GM04503 (cell line): Measurements from ENCODE around the gene ZIC2.

Source experiments
- DNase-seq: peaks from one replicate; pipeline ENCODE4 v3.0.0-alpha.2; 2012; ENCODE audit warnings: low read depth

ZIC2 gene

GRCh38 chr13:99974296-99974938 is 7.2 kb upstream of the ZIC2 start:
- DNase-seq: no peak

- no peak for DNase-seq
These were observed 6.5 kb upstream of the ZIC2 start for GRCh38 chr13:99974939-99975561.

GRCh38 chr13:99975626-99976025 is 6.0 kb upstream of the ZIC2 start:
- DNase-seq: no peak

GRCh38 chr13:99976575-99976974 is 5.0 kb upstream of the ZIC2 start:
- DNase-seq: no peak

DNA sequence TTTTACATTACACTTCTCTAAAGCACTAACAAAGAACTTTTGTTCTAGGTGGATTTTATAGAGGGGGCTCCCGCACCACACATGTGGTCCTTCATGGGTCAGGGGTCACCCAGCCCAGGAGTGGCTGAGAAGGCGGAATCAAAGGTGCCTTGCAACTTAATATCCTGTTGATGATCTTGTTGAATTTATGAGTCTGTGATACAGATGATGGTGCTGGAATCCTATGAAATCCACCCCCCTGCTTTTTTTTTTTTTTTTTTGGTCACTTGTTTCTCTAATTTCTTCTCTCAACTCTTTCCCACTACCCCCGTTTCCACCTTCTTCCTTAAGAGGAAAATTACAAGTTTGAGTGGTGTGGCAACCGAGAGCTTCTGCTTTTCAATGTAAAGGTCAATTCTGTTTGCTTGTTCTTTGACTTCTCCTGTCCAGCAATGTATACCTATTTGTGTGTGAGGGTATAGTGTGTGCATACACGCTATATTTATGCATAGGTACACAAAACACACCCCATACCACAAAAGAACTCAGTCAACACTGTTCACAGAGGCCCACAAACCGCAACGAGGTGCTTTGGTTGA is 4.2 kb upstream of the ZIC2 start:
- DNase-seq: no peak

GRCh38 chr13:99977912-99978798 is 3.4 kb upstream of the ZIC2 start:
- no peak for DNase-seq

DNA sequence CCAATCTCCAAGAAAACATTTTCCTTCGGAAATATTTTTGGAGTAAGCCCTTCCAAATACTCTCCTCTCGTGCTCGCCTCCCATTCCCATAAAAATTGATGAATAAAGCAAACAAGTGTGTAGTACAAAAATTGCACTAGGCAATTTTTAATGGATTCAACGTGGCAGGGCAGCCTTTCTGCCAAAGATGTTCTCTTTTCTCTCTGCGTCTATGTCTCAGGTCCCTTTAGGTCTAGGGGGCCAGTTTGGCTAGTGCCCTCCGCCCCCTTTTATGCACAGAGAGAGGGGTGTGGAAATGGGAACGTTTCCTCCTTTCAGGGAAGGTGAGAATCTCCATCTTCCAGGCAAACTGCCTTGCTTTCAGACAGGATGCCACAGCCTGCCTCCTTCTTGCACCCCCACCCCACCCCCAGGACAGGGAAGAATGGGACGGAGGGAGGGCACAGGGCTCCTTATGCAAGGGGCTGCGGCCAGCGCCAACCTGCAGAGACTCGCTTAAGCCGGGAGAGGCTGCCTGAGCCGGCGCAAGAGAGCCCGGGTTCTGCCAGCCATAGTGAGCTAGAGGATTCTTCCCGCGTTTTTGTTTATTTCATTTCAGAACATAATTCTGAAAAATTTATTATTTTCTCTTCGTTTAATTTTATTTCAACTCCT is 2.7 kb upstream of the ZIC2 start:
- DNase-seq: no peak

- no peak for DNase-seq
These were observed 2.0 kb upstream of the ZIC2 start for GRCh38 chr13:99979453-99980200.

DNA sequence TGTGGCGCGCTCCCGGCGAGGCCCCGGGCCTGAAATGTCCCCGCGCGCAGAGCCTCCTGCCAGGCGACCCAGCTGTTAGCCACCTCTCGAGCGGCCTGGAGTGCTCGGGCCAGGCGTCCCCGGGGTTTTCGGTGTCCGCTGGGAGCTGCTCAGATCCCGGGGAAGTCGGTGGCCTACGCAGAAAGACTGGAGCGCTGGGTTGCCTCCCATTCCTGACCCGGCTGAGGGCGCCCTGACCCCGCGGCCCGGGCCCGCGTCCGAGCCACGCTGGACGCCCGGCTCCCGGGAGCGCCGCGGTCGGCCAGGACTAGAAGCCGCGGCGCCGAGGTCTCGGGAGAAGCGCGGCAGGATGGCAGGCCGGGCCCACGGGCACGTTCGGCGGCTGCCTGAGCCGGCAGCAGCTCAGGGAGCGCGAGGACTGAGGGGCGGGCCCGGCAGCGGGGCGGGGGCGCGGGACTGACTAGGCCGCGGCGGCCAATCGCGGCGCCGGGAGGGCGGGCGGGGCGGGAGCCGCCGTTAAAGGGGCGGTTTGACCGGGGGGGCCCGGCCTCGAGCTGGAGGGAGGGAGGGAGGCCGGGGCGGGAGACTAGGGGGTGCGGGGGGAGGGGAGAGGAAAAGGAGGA is 1.3 kb upstream of the ZIC2 start:
- no peak for DNase-seq

DNA sequence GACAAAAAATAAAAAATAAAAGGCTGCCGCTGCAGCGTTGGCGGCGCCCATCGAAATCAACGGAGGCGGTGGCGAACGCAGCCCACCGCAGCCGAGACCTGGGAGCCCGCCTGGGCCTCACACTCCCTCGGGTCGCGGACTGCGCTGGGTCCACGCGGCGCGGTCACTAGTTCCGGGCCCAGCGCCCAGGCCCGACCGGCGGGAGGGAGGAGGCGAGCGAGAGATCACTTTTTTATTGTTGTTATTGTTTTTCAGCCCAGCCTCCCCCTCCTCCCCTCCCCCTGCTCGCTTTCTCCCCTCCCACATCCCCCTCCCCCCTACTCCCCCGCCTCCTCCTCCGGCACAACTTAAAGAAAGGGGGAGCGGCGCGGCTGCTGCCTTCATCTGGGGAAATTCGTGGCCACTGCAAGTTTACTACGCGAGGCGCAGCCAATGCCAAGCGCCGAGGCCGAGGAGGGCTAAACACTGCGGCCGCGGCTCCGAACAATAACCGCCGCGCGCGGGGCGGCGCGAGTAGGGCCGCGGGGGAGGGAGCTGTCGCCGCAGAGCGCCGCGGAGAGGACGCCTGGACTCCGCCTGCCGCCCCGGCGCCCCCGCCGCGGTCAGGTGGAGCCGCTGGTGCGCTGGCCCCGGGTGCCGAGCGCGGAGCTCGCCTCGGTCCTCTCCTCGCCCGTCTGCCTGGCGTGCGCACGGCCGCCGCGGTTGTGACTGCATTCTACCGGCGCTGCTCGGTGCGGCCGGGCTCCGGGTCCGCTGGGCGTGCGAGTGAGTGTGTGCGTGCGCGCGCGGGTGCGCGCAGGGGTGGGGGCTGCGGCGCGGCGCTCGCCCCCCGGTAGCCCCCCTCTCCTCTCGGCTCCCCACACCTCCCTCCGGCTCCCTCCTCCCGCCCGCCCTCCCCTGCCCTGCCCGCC is 505 bp upstream of the ZIC2 start:
- no peak for DNase-seq

DNA sequence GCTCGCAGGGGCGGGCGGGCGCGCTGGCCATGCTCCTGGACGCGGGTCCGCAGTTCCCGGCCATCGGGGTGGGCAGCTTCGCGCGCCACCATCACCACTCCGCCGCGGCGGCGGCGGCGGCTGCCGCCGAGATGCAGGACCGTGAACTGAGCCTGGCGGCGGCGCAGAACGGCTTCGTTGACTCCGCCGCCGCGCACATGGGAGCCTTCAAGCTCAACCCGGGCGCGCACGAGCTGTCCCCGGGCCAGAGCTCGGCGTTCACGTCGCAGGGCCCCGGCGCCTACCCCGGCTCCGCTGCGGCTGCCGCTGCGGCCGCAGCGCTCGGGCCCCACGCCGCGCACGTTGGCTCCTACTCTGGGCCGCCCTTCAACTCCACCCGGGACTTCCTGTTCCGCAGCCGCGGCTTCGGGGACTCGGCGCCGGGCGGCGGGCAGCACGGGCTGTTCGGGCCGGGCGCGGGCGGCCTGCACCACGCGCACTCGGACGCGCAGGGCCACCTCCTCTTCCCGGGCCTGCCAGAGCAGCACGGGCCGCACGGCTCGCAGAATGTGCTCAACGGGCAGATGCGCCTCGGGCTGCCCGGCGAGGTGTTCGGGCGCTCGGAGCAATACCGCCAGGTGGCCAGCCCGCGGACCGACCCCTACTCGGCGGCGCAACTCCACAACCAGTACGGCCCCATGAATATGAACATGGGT is 599 bp downstream of the ZIC2 start:
- no peak for DNase-seq

DNA sequence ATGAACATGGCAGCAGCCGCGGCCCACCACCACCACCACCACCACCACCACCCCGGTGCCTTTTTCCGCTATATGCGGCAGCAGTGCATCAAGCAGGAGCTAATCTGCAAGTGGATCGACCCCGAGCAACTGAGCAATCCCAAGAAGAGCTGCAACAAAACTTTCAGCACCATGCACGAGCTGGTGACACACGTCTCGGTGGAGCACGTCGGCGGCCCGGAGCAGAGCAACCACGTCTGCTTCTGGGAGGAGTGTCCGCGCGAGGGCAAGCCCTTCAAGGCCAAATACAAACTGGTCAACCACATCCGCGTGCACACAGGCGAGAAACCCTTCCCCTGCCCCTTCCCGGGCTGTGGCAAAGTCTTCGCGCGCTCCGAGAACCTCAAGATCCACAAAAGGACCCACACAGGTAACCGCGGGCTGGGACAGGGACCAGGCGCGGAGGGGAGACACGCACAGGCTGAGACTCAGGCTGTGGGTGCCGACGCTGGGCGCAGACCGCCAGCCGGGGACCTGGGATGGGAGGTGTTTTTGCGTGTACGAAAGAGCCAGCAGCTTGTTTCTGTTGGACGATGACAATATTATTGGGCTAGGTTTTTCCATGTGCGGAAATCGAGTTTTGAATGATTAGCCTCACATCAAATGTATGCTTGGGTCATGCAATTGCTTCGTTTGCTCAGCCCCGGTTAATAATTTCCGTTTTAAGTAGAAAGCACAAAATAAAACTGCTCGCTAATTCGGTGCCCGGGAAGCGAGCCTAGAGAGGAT is 1.3 kb downstream of the ZIC2 start:
- no peak for DNase-seq

- DNase-seq: no peak
These were observed 2.2 kb downstream of the ZIC2 start for GRCh38 chr13:99983499-99984401.

DNA sequence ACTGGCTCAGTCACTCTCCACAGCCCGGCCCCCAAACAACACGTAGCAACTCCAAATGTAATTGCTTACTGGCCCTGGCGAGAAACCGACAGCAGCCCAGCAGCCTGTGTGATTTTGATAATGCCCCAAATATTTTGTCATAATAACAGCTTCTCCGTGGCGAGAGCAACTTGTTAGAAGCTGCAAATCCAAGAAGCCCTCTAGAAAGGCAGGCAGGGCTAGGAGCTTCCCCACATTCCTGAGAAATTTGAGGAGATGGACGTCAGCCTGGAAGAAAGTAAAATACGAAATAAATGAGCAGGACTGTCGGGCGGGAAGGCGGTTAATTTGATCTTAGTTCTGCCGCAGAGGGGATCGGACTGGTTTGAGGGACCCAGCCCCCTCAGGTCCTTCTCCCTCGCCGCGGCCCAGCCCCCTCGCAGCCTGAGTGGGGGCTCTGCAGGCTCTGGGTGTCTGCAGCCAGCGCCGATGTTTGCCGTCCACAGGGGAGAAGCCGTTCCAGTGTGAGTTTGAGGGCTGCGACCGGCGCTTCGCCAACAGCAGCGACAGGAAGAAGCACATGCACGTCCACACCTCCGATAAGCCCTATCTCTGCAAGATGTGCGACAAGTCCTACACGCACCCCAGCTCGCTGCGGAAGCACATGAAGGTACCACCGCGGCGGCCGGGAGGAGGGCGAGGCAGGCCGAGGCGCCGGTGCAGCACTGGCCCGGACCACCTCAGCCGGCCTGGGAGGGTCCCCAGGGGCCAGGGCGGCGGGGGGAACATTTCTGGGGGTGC is 3.1 kb downstream of the ZIC2 start:
- DNase-seq: no peak

DNA sequence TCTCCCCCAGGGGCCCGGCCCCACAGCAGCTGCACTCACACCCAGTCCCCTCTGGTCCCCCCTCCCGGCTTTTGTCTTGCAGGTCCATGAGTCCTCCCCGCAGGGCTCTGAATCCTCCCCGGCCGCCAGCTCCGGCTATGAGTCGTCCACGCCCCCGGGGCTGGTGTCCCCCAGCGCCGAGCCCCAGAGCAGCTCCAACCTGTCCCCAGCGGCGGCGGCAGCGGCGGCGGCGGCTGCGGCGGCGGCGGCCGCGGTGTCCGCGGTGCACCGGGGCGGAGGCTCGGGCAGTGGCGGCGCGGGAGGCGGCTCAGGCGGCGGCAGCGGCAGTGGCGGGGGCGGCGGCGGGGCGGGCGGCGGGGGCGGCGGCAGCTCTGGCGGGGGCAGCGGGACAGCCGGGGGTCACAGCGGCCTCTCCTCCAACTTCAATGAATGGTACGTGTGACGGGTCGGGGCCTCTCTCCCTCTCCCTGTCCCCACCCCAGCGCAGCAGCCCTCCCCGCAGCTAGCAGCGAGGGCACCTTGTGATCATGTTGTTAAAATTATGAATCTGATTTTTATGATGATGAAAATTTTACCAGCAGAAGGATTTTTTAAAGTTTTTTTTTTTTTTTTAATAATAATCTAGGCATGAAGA is 3.8 kb downstream of the ZIC2 start:
- no peak for DNase-seq

DNA sequence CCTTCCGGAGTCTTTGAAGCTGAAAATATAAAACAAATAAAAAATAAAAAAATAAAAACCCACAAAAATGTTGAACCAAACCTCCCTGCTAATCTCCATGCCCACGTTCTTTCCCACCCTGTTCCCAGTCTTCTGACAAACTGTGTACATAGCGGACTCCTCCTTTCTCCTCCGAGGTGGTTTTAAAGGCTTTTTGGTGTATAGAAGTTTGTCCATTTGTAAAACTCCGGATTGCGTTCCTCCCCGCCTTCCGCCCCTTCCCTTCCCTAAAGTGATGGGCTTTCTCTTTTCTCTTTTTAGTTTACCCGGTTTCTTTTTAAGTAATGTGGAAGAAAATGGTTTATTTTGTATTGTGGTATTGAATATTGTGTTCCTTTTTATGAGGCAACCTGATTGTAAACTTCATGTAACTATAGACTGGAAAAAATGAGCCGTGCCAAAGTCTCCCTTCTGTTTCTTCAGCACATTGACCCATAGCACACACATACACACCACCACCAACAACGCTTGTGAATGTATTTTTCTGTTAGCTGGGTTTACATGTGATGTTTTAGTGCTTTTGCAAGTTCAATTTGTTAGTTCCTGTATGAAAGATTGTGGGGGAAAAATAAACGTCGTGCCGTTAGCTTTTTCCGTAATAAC is 4.4 kb downstream of the ZIC2 start:
- no peak for DNase-seq
